Erythroblast (primary cell): ENCODE measurements around the gene MAP2K3.

ENCODE experiments used
- DNase-seq, 2 experiments: peaks; one replicate each; lab custom pipeline; 2025; lab: John Stamatoyannopoulos, UW
- GATA1 ChIP-seq: IDR thresholded peaks from 2 replicates; pipeline ENCODE4 v1.6.1; 2011; ENCODE audit warnings: low read depth, mild to moderate bottlenecking, control low read depth, low read length, moderate library complexity
- POLR2A ChIP-seq: IDR thresholded peaks from 2 replicates; pipeline ENCODE4 v1.6.1; 2011; ENCODE audit warnings: mild to moderate bottlenecking, low read length

The MAP2K3 gene

DNA sequence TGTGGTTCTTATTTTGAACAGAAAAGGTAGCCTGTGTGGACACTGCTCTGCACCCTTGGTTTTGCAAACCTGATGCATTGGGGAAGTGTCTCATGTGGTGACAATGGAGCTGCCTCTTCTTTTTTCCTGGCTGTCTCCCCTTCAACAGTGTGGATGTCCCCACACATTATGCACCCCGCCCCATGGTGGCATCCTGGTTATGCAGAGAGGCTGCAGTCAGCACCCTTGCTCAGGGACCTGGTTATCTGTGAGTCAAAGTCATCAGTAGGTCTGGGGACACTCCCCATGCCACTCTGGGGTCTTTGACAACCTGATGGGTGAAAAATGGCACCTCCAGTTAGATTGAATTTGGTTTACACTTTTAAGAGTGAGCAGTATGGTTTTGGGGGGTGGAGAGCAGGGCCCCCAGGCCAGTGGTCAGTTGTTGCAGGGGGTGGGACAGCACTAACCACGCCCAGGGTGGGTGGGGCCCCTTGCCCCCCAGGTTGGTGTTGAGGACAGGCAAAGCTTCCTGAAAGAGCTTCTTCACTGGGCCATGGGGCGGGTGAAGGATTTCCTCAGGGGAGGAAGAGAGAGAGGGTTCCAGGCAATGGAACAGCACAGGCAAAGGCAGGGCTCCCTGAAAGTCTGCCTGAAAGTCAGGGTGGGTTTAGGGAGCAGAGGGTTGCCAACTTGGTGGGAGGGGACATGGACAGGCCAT, 67.0 kb downstream of the MAP2K3 start:
- TF ChIP-seq GATA1 (no peak), POLR2A (no peak)
- DNase-seq = peak in 1 of 2 experiments; percentile 25

DNA sequence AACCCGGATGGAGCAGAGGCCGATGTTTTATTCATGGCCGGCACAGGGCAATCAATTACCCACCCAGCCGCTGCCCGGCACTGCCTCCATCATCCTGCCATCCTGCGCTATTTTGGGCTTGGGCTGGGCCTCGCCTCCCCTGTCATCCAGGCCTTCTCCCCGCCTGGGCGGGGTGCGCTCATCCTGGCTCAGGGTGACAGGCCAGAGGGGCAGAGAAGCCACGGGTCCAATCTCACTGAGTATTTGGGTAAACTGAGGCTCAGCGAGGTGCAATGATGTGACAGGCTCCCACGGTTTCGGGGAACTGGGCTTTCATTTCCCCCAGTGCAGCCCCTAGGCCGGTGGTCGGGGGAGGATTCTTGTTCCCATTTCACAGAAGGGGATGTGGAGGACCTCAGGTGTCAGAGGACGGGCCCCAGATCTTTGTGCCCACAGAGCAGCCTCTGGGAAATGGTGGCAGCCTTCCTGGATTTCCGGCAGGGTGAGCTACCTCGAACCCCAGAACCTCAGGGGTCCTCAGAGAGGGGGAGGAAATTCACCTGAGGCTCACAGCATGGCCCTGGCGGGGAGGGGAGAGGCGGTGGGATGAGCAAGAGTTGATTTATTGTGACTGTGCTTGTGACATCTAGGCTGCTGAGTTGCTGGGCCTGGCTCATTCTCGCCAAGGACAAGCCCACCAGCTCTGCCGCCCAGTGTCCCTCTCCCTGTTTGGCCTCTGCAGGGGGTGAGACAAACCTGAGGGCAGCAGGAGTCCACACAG, 67.9 kb downstream of the MAP2K3 start:
- DNase-seq = no peak
- TF ChIP-seq POLR2A = no peak
- TF ChIP-seq GATA1 = no peak

DNA sequence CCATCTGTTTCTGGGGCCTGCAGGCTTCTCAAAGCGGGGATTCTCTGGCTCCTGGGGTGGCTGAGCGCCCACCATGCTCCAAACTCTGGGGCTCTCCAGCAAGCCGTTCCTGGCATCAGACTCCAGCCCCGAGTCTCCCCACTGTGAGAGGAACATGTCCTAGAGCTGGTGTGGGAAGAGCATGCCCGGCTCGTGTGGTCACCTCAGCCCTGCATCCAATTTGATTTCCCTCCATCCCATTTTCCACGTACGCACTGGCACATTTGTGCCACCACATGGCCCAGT, 68.4 kb downstream of the MAP2K3 start:
- TF ChIP-seq POLR2A (no peak), GATA1 (no peak)
- no peak for DNase-seq

- TF ChIP-seq GATA1 (no peak), POLR2A (no peak)
Measured at GRCh38 chr17:21353326-21354010, 69.0 kb downstream of the MAP2K3 start.

GRCh38 chr17:21354796-21355385, 70.4 kb downstream of the MAP2K3 start:
- TF ChIP-seq POLR2A = no peak
- no peak for TF ChIP-seq GATA1
- DNase-seq = no peak

More at GRCh38 chr17:21353326-21354010, 69.0 kb downstream of the MAP2K3 start:
- peak; percentile 80 to 82 for DNase-seq

DNA sequence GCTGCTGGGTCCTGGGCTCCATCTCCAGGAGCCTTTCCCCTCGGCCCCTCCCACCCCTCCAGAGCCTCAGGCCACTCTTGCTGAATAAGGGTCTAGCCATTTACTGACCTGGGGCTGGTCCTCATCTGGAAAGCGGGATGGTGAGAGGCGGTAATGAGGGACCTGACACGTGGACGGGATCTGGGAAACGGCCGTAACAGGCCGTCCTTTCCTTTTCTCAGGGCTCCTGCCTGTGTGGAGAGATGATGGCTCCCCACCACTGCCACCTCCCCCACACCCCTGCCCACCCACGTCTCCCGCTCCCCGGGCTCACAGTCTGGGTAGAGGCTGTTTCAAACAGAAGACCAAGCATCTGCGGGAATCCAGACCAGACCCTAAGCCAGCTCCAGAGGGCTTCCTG, 71.1 kb downstream of the MAP2K3 start:
- no peak for DNase-seq
- TF ChIP-seq GATA1 (no peak), POLR2A (no peak)

GRCh38 chr17:21356537-21357127, 72.1 kb downstream of the MAP2K3 start:
- no peak for DNase-seq

GRCh38 chr17:21357281-21357680, 72.8 kb downstream of the MAP2K3 start:
- DNase-seq = no peak
- TF ChIP-seq GATA1 = no peak
- TF ChIP-seq POLR2A = no peak

More at GRCh38 chr17:21356537-21357127, 72.1 kb downstream of the MAP2K3 start:
- TF ChIP-seq GATA1 = no peak
- TF ChIP-seq POLR2A = no peak

GRCh38 chr17:21357696-21358656, 73.5 kb downstream of the MAP2K3 start:
- TF ChIP-seq POLR2A = no peak
- no peak for TF ChIP-seq GATA1
- no peak for DNase-seq

GRCh38 chr17:21358682-21359482, 74.4 kb downstream of the MAP2K3 start:
- no peak for TF ChIP-seq GATA1
- no peak for TF ChIP-seq POLR2A
- no peak for DNase-seq

DNA sequence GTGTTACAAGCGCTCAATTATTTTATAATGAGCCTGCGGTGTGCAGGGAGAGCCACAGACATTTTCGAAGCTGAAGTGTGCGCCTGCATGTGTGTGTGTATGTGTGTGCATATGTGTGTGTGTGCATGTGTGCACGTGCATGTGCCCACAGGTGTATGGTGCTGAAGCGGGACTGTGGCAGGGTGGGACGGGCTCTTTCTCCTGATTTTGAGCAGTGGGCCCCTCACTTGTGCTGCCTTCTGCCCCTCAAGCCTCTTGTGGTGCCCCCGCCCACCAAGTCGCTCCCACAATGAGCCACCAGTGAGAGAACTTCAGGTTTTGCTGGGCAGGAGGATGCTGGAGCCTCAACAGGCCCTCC, 75.0 kb downstream of the MAP2K3 start:
- TF ChIP-seq GATA1 = no peak
- DNase-seq = no peak

GRCh38 chr17:21360048-21360447, 75.5 kb downstream of the MAP2K3 start:
- TF ChIP-seq POLR2A (no peak), GATA1 (no peak)
- no peak for DNase-seq
